Liver (tissue), 9 donors: ENCODE data around the gene MADCAM1. TPM values are rescaled to one million over a fixed set of nuclear protein-coding genes. Genes with fewer than 3 reads are reported as not detected.
"Not testable (repeated sequence)": the region's sequence is repeated elsewhere in the genome, so short reads cannot be mapped to it uniquely, and the experiment has no call there.

Experiments
- DNase-seq: peaks from one replicate; pipeline ENCODE4 v3.0.0-alpha.2; 2017; ENCODE audit warnings: low spot score
- H3K27ac ChIP-seq, 2 donors: one replicate each; pipeline ENCODE4 v1.7.0; 2013; ENCODE audit warnings: inconsistent platforms in 2 of 2, low read length in 2 of 2, control low read depth in 1 of 2, low read depth in 1 of 2, mild to moderate bottlenecking in 1 of 2
- H3K27me3 ChIP-seq, 4 donors: one replicate each; pipeline versions ENCODE4 v1.6.1 to v1.7.0; 2013; ENCODE audit warnings: low read length in 3 of 4, inconsistent platforms in 1 of 4, mild to moderate bottlenecking in 1 of 4, moderate library complexity in 1 of 4; ENCODE audit not compliant: control insufficient read depth in 4 of 4, insufficient read depth in 4 of 4
- H3K36me3 ChIP-seq, 4 donors: one replicate each; pipeline versions ENCODE4 v1.6.1 to v1.7.0; 2013; ENCODE audit warnings: low read length in 3 of 4, mild to moderate bottlenecking in 3 of 4, low read depth in 1 of 4, moderate library complexity in 1 of 4; ENCODE audit not compliant: control insufficient read depth in 4 of 4, insufficient read depth in 3 of 4
- H3K4me1 ChIP-seq, 4 donors: one replicate each; pipeline versions ENCODE4 v1.6.1 to v1.7.0; 2013; ENCODE audit warnings: low read length in 3 of 4, mild to moderate bottlenecking in 3 of 4, moderate library complexity in 1 of 4; ENCODE audit not compliant: control insufficient read depth in 4 of 4, insufficient read depth in 4 of 4
- H3K4me3 ChIP-seq, 3 donors: one replicate each; pipeline versions ENCODE4 v1.6.1 to v1.7.0; 2013; ENCODE audit warnings: low read length in 3 of 3, control low read depth in 1 of 3, low read depth in 1 of 3, mild to moderate bottlenecking in 1 of 3
- H3K9ac ChIP-seq, 2 donors: one replicate each; pipeline ENCODE4 v1.7.0; 2013; ENCODE audit warnings: low read length in 2 of 2, mild to moderate bottlenecking in 2 of 2, moderate library complexity in 2 of 2, control low read depth in 1 of 2, low read depth in 1 of 2
- H3K9me3 ChIP-seq, 4 donors: one replicate each; pipeline versions ENCODE4 v1.6.1 to v1.7.0; 2013; ENCODE audit warnings: low read length in 3 of 4; ENCODE audit not compliant: control insufficient read depth in 4 of 4
- EGR1 ChIP-seq, 2 donors: IDR thresholded peaks; 2 replicates each; pipeline ENCODE4 v1.6.1; 2016 to 2018; ENCODE audit warnings: antibody characterized with exemption in 2 of 2, low read depth in 2 of 2
- FOXA1 ChIP-seq: IDR thresholded peaks from 2 replicates; pipeline ENCODE4 v1.6.1; 2016; ENCODE audit warnings: antibody characterized with exemption
- FOXA2 ChIP-seq: IDR thresholded peaks from 2 replicates; pipeline ENCODE4 v1.6.1; 2016; ENCODE audit warnings: antibody characterized with exemption
- GABPA ChIP-seq, 2 donors: IDR thresholded peaks in 1 of 2; conservative IDR thresholded peaks in 1 of 2; 2 replicates each; pipeline ENCODE4 v1.6.1; 2016; ENCODE audit warnings: antibody characterized with exemption in 2 of 2, mild to moderate bottlenecking in 1 of 2, moderate library complexity in 1 of 2
- HNF4A ChIP-seq, 2 donors: conservative IDR thresholded peaks; 2 replicates each; pipeline ENCODE4 v1.6.1; 2016; ENCODE audit warnings: antibody characterized with exemption in 2 of 2, mild to moderate bottlenecking in 2 of 2
- HNF4G ChIP-seq: IDR thresholded peaks from 2 replicates; pipeline ENCODE4 v1.6.1; 2016; ENCODE audit warnings: antibody characterized with exemption
- JUND ChIP-seq, 2 donors: IDR thresholded peaks; 2 replicates each; pipeline ENCODE4 v1.6.1; 2016; ENCODE audit warnings: antibody characterized with exemption in 2 of 2
- NR2F2 ChIP-seq: IDR thresholded peaks from 2 replicates; pipeline ENCODE4 v1.6.1; 2016; ENCODE audit warnings: antibody characterized with exemption
- RAD21 ChIP-seq, 2 donors: IDR thresholded peaks; 2 replicates each; pipeline ENCODE4 v1.6.1; 2016; ENCODE audit warnings: antibody characterized with exemption in 2 of 2, mild to moderate bottlenecking in 2 of 2
- RXRA ChIP-seq, 2 donors: IDR thresholded peaks; 2 replicates each; pipeline ENCODE4 v1.6.1; 2017 to 2018; ENCODE audit warnings: antibody characterized with exemption in 2 of 2, mild to moderate bottlenecking in 1 of 2
- SP1 ChIP-seq: IDR thresholded peaks from 2 replicates; pipeline ENCODE4 v1.6.1; 2018; ENCODE audit warnings: antibody characterized with exemption, mild to moderate bottlenecking
- TAF1 ChIP-seq: conservative IDR thresholded peaks from 2 replicates; pipeline ENCODE4 v1.6.1; 2016; ENCODE audit warnings: antibody characterized with exemption, mild to moderate bottlenecking
- YY1 ChIP-seq: IDR thresholded peaks from 2 replicates; pipeline ENCODE4 v1.6.1; 2016; ENCODE audit warnings: antibody characterized with exemption, mild to moderate bottlenecking
- whole genome bisulfite sequencing: extraction: QIAGEN DNeasy Blood & Tissue Kit; methylation state at CpG from one replicate; pipeline ENCODE4 v1.1.7; 2013; 5-methylcytosine and 5-hydroxymethylcytosine counted together
- polyA plus RNA-seq, 2 donors: library from polyadenylated mRNA; stranded (reverse) in 1 of 2; unstranded in 1 of 2; fragments of 200-250 nt in 1 of 2; fragments of >200 nt in 1 of 2; fragmentation: Nextera tagmentation in 1 of 2; extraction: Ambion mirVana in 1 of 2; gene quantifications; one replicate each; pipeline versions ENCODE4 v1.2.1 to v1.2.3, GENCODE V29; 2013 to 2015
- total RNA-seq, 2 donors: library from RNA; depleted of rRNA; stranded (reverse); fragments of >200 nt; gene quantifications; one replicate each; pipeline ENCODE4 v1.2.3, GENCODE V29; 2014
- TF ChIP-seq, protein P1 (sequence below): IDR thresholded peaks from 2 replicates; pipeline ENCODE4 v1.6.1; 2016; ENCODE audit warnings: antibody characterized with exemption, mild to moderate bottlenecking
- TF ChIP-seq, protein P2 (sequence below): IDR thresholded peaks from 2 replicates; pipeline ENCODE4 v1.6.1; 2016; ENCODE audit warnings: antibody characterized with exemption
- TF ChIP-seq, protein P3 (sequence below): IDR thresholded peaks from 2 replicates; pipeline ENCODE4 v1.6.1; 2016; ENCODE audit warnings: antibody characterized with exemption
- TF ChIP-seq, protein P4 (sequence below): fragments of 150-350 bp; IDR thresholded peaks from 2 replicates; pipeline ENCODE4 v1.5.1; 2017; ENCODE audit warnings: improper control_type of control experiment, low read depth, low read length; ENCODE audit not compliant: missing input control
- TF ChIP-seq, protein P5 (sequence below): IDR thresholded peaks from 2 replicates; pipeline ENCODE4 v1.6.1; 2016; ENCODE audit warnings: antibody characterized with exemption
- donor health status: healthy.
- donor health status: healthy.
- donor health status: healthy.
- donor health status: healthy.
- donor health status: healthy.

MADCAM1 gene
- total and polyA plus RNA-seq, 4 donors = 0.17 to 0.32 (median 0.24) TPM

DNA sequence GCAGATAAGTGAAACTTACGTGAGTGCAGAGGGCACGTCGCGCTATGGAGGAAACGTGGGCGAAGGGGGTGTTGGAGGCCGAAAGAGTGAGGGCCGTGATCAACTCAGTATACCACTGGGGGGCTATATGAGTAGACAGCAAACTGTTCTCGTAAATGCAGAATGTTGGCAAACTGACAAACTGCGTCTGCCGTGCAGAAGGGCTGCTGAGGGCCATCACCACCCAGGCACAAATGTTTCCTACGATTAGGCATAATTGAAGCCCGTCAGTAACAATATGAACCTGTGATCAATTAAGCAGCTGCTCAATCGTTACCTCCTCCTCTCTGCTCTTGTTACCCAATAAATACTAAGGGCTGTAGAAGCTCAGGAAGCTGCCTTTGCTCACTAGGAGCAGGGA lies 17.3 kb upstream of the MADCAM1 start:
- Histone ChIP-seq H3K27me3 (no peaks in the 10 kb centered on the region), H3K9ac (no peak overlapping the region), H3K4me3 (no peak overlapping the region), H3K9me3 (no peaks in the 10 kb centered on the region), H3K36me3 (no peaks in the 10 kb centered on the region), H3K27ac (no peak overlapping the region), H3K4me1 (peaks cover 0 to 4% (median 4%) of the 10 kb centered on the region in 4 donors)
- no peak for TF ChIP-seq SP1
- no peak for TF ChIP-seq EGR1 (IDR thresholded peaks at IDR 0.05; ENCODE audit: low read depth in 2 of 2)
- TF ChIP-seq YY1 = no peak
- TF ChIP-seq GABPA (IDR thresholded peaks at IDR 0.05 in 1 of 2, conservative IDR thresholded peaks at IDR 0.05 in 1 of 2) = no peak
- no peak for TF ChIP-seq TAF1
- TF ChIP-seq FOXA1 = no peak
- TF ChIP-seq FOXA2 = no peak
- TF ChIP-seq, protein P1, sequence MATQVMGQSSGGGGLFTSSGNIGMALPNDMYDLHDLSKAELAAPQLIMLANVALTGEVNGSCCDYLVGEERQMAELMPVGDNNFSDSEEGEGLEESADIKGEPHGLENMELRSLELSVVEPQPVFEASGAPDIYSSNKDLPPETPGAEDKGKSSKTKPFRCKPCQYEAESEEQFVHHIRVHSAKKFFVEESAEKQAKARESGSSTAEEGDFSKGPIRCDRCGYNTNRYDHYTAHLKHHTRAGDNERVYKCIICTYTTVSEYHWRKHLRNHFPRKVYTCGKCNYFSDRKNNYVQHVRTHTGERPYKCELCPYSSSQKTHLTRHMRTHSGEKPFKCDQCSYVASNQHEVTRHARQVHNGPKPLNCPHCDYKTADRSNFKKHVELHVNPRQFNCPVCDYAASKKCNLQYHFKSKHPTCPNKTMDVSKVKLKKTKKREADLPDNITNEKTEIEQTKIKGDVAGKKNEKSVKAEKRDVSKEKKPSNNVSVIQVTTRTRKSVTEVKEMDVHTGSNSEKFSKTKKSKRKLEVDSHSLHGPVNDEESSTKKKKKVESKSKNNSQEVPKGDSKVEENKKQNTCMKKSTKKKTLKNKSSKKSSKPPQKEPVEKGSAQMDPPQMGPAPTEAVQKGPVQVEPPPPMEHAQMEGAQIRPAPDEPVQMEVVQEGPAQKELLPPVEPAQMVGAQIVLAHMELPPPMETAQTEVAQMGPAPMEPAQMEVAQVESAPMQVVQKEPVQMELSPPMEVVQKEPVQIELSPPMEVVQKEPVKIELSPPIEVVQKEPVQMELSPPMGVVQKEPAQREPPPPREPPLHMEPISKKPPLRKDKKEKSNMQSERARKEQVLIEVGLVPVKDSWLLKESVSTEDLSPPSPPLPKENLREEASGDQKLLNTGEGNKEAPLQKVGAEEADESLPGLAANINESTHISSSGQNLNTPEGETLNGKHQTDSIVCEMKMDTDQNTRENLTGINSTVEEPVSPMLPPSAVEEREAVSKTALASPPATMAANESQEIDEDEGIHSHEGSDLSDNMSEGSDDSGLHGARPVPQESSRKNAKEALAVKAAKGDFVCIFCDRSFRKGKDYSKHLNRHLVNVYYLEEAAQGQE = no peak
- TF ChIP-seq, protein P2, sequence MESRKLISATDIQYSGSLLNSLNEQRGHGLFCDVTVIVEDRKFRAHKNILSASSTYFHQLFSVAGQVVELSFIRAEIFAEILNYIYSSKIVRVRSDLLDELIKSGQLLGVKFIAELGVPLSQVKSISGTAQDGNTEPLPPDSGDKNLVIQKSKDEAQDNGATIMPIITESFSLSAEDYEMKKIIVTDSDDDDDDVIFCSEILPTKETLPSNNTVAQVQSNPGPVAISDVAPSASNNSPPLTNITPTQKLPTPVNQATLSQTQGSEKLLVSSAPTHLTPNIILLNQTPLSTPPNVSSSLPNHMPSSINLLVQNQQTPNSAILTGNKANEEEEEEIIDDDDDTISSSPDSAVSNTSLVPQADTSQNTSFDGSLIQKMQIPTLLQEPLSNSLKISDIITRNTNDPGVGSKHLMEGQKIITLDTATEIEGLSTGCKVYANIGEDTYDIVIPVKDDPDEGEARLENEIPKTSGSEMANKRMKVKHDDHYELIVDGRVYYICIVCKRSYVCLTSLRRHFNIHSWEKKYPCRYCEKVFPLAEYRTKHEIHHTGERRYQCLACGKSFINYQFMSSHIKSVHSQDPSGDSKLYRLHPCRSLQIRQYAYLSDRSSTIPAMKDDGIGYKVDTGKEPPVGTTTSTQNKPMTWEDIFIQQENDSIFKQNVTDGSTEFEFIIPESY = no peak
- no peak for TF ChIP-seq HNF4G
- TF ChIP-seq JUND (IDR thresholded peaks at IDR 0.05) = no peak
- no peak for TF ChIP-seq HNF4A (conservative IDR thresholded peaks at IDR 0.05)
- no peak for TF ChIP-seq RAD21 (IDR thresholded peaks at IDR 0.05)
- no peak for TF ChIP-seq RXRA (IDR thresholded peaks at IDR 0.05)
- TF ChIP-seq, protein P3, sequence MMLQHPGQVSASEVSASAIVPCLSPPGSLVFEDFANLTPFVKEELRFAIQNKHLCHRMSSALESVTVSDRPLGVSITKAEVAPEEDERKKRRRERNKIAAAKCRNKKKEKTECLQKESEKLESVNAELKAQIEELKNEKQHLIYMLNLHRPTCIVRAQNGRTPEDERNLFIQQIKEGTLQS = no peak
- TF ChIP-seq NR2F2 = no peak
- 72% methylated on average over 14 of the region's 14 CpGs for WGBS
- DNase-seq = no peak

DNA sequence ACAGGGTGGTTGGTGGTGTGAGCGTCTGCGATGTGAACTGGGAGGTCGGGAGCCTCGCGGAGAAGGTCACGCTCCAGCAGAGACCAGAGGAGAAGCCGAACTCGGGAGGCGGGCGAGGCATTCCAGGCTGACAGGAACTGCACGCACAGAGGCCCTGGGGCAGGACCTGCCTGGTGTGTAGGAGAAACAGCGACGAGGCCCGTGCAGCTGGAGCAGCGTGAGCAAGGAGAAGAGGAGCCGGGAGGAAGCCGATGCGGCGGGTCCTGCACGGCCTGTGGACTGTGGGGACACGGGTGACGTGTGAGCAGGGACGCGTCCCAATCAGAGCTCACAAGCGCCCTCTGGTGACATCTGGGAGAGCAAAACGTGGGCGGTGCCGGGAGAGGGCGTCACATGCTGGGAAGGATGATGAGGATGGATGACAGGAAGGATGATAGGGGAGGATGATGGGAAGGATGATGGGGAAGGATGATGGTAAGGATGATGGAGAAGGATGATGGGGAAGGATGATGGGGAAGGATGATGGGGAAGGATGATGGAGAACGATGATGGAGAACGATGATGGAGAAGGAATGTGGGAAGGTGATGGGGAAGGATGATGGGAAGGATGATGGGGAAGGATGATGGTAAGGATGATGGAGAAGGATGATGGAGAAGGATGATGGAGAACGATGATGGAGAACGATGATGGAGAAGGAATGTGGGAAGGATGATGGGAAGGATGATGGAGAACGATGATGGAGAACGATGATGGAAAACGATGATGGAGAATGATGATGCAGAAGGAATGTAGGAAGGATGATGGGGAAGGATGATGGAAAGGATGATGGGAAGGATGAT lies 16.1 kb upstream of the MADCAM1 start:
- TF ChIP-seq RAD21 (IDR thresholded peaks at IDR 0.05) (peak; percentile 79 to 80), RXRA (IDR thresholded peaks at IDR 0.05) (peak in 1 of 2 donors; percentile 53), EGR1 (IDR thresholded peaks at IDR 0.05; ENCODE audit: low read depth in 2 of 2) (no peak), JUND (IDR thresholded peaks at IDR 0.05) (no peak), GABPA (IDR thresholded peaks at IDR 0.05 in 1 of 2, conservative IDR thresholded peaks at IDR 0.05 in 1 of 2) (no peak), FOXA2 (no peak), NR2F2 (peak; percentile 42)
- TF ChIP-seq, protein P4, sequence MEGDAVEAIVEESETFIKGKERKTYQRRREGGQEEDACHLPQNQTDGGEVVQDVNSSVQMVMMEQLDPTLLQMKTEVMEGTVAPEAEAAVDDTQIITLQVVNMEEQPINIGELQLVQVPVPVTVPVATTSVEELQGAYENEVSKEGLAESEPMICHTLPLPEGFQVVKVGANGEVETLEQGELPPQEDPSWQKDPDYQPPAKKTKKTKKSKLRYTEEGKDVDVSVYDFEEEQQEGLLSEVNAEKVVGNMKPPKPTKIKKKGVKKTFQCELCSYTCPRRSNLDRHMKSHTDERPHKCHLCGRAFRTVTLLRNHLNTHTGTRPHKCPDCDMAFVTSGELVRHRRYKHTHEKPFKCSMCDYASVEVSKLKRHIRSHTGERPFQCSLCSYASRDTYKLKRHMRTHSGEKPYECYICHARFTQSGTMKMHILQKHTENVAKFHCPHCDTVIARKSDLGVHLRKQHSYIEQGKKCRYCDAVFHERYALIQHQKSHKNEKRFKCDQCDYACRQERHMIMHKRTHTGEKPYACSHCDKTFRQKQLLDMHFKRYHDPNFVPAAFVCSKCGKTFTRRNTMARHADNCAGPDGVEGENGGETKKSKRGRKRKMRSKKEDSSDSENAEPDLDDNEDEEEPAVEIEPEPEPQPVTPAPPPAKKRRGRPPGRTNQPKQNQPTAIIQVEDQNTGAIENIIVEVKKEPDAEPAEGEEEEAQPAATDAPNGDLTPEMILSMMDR = peak; percentile 57
- TF ChIP-seq, protein P5, sequence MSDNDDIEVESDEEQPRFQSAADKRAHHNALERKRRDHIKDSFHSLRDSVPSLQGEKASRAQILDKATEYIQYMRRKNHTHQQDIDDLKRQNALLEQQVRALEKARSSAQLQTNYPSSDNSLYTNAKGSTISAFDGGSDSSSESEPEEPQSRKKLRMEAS = no peak
- TF ChIP-seq, protein P2 = no peak
- peak overlapping the region in 1 of 2 donors; percentile 65 for H3K9ac ChIP-seq
- peaks cover 0 to 4% (median 4%) of the 10 kb centered on the region in 4 donors for H3K4me1 ChIP-seq
- no peaks in the 10 kb centered on the region for H3K9me3 ChIP-seq
- no peaks in the 10 kb centered on the region for H3K27me3 ChIP-seq
- peak overlapping the region; percentile 7 to 55 for H3K27ac ChIP-seq
- H3K4me3 ChIP-seq = no peak overlapping the region
- 24% methylated on average over 36 of the region's 36 CpGs for WGBS
- no peaks in the 10 kb centered on the region for H3K36me3 ChIP-seq
- peak; percentile 79 for DNase-seq

DNA sequence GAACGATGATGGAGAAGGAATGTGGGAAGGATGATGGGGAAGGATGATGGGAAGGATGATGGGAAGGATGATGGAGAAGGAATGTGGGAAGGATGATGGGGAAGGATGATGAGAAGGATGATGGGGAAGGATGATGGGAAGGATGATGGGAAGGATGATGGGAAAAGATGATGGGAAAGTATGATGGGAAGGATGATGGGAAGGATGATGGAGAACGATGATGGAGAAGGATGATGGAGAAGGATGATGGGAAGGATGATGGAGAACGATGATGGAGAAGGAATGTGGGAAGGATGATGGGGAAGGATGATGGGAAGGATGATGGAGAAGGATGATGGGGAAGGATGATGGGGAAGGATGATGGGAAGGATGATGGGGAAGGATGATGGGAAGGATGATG lies 15.2 kb upstream of the MADCAM1 start:
- not testable (repeated sequence) for H3K9me3 ChIP-seq, H3K36me3 ChIP-seq, H3K4me1 ChIP-seq, H3K4me3 ChIP-seq, DNase-seq, H3K9ac ChIP-seq, H3K27me3 ChIP-seq, H3K27ac ChIP-seq
- WGBS = 92% methylated on average over 3 of the region's 3 CpGs
